HepG2 (cell line): Measurements from ENCODE around the gene PANK4. TPM values are rescaled to one million over a fixed set of nuclear protein-coding genes. Genes with fewer than 3 reads are reported as not detected.

Experiments used
- ATAC-seq: fragments of 200-7000 bp; cut with Tn5 transposase; 3 replicates; pipeline ENCODE4 v1.9.1; 2020; ENCODE audit warnings: mild to moderate bottlenecking, moderate library complexity
- BruUV-seq: library from RNA; stranded (reverse); fragments of 400-500 nt; replicated peaks from 2 replicates; lab custom pipeline; 2021; lab: Mats Ljungman, UMichigan
- CTCF ChIA-PET: fragments of 300-600 bp; formaldehyde crosslinking; extraction: SDS; loops from one replicate; lab custom pipeline; 2021; ENCODE audit warnings: low total read pairs, inconsistent platforms, low intra/inter-chr PET ratio; lab: Yijun Ruan, JAX
- POLR2A ChIA-PET: fragments of 350-600 bp; sonication (Branson Sonifier 250); formaldehyde crosslinking; loops from one replicate; lab custom pipeline; 2020; ENCODE audit warnings: antibody characterized with exemption, inconsistent platforms; lab: Yijun Ruan, JAX
- DNase-seq: peaks from one replicate; pipeline ENCODE4 v3.0.0-alpha.2; 2015; ENCODE audit warnings: low spot score
- FAIRE-seq: peaks from 3 replicates; lab custom pipeline; 2011; peaks lifted over from hg19 to GRCh38; lab: Jason Lieb, UNC
- H2AFZ ChIP-seq: one replicate; pipeline ENCODE4 v1.6.1; 2011; ENCODE audit warnings: low read length, inconsistent platforms
- H3K27ac ChIP-seq: fragments of 300-600 bp; 3 replicates; pipeline ENCODE4 v1.8.0; 2011; ENCODE audit warnings: mixed run types, mild to moderate bottlenecking, mixed read lengths, low read length, inconsistent platforms; ENCODE audit not compliant: insufficient read depth; ENCODE audit errors: extremely low read length
- H3K27me3 ChIP-seq, 2 experiments: fragments of 200-600 bp in 1 of 2; 2 replicates in 1 of 2; 3 replicates in 1 of 2; pipeline versions ENCODE4 v1.6.0 to v1.8.0; 2011; ENCODE audit warnings: low read length in 2 of 2, mild to moderate bottlenecking in 2 of 2, moderate library complexity in 2 of 2, inconsistent platforms in 1 of 2; ENCODE audit not compliant: insufficient read depth in 2 of 2, control insufficient read depth in 1 of 2
- H3K36me3 ChIP-seq, 2 experiments: fragments of 200-600 bp in 1 of 2; replicated peaks in 1 of 2; 2 replicates in 1 of 2; 3 replicates in 1 of 2; pipeline versions ENCODE4 v1.5.1 to v1.8.0; 2011; ENCODE audit warnings: low read length in 2 of 2, inconsistent platforms in 1 of 2; ENCODE audit not compliant: insufficient read depth in 2 of 2, control insufficient read depth in 1 of 2
- H3K4me1 ChIP-seq: 2 replicates; pipeline ENCODE4 v1.5.1; 2012; ENCODE audit warnings: low read length, inconsistent platforms; ENCODE audit not compliant: insufficient read depth
- H3K4me2 ChIP-seq: 2 replicates; pipeline ENCODE4 v1.6.0; 2011; ENCODE audit warnings: low read depth, low read length, inconsistent platforms
- H3K4me3 ChIP-seq, 3 experiments: fragments of 200-600 bp in 1 of 3; sonication (generic), shearing (Covaris generic) in 1 of 3; replicated peaks in 1 of 3; 2 replicates each; pipeline ENCODE4 v1.5.1; 2011 to 2016; ENCODE audit warnings: low read length in 3 of 3, inconsistent platforms in 2 of 3, low read depth in 2 of 3, mild to moderate bottlenecking in 2 of 3, control low read depth in 1 of 3, mixed read lengths in 1 of 3; ENCODE audit not compliant: insufficient read depth in 1 of 3
- H3K79me2 ChIP-seq: one replicate; pipeline ENCODE4 v1.6.1; 2011; ENCODE audit warnings: low read length, inconsistent platforms; ENCODE audit not compliant: insufficient read depth
- H3K9ac ChIP-seq: 2 replicates; pipeline ENCODE4 v1.6.0; 2011; ENCODE audit warnings: mild to moderate bottlenecking, low read depth, low read length, inconsistent platforms; ENCODE audit not compliant: insufficient read depth
- H3K9me3 ChIP-seq: 2 replicates; pipeline ENCODE4 v1.5.1; 2012; ENCODE audit warnings: mild to moderate bottlenecking, low read length
- H4K20me1 ChIP-seq: 2 replicates; pipeline ENCODE4 v1.6.0; 2011; ENCODE audit warnings: inconsistent platforms, mild to moderate bottlenecking, low read length, moderate library complexity; ENCODE audit not compliant: insufficient read depth
- NCOA1 ChIP-seq: sonication (generic); formaldehyde crosslinking; IDR thresholded peaks from 2 replicates; pipeline ENCODE4 v1.9.0; 2021; ENCODE audit warnings: missing genetic modification reagents
- PHF20 ChIP-seq: sonication (generic); formaldehyde crosslinking; IDR thresholded peaks from 2 replicates; pipeline ENCODE4 v1.5.0; 2020; ENCODE audit warnings: mild to moderate bottlenecking, missing genetic modification reagents
- REPIN1 ChIP-seq: sonication (generic); formaldehyde crosslinking; IDR thresholded peaks from 2 replicates; pipeline ENCODE4 v1.8.0; 2022; ENCODE audit warnings: missing genetic modification reagents, low read depth, mild to moderate bottlenecking, borderline replicate concordance
- SP1 ChIP-seq, 2 experiments: fragments of 450-650 bp in 1 of 2; sonication (generic) in 1 of 2; formaldehyde crosslinking in 1 of 2; IDR thresholded peaks; 2 replicates each; pipeline versions ENCODE4 v1.4.0 to v1.6.1; 2016 to 2020; ENCODE audit warnings: missing genetic modification reagents in 1 of 2
- TBP ChIP-seq: sonication (generic); formaldehyde crosslinking; IDR thresholded peaks from 2 replicates; pipeline ENCODE4 v1.5.0; 2020; ENCODE audit warnings: missing genetic modification reagents
- TBX3 ChIP-seq: fragments of 450-650 bp; IDR thresholded peaks from 2 replicates; pipeline ENCODE4 v1.6.1; 2017; ENCODE audit warnings: antibody characterized with exemption, mild to moderate bottlenecking, inconsistent platforms, borderline replicate concordance
- ZFP36L1 ChIP-seq: sonication (generic); formaldehyde crosslinking; IDR thresholded peaks from 2 replicates; pipeline ENCODE4 v1.8.0; 2022; ENCODE audit warnings: mild to moderate bottlenecking, missing genetic modification reagents, moderate library complexity
- ZNF501 ChIP-seq: sonication (generic); formaldehyde crosslinking; IDR thresholded peaks from 2 replicates; pipeline ENCODE4 v1.5.1; 2020; ENCODE audit warnings: mild to moderate bottlenecking, moderate library complexity, missing genetic modification reagents
- ZNF589 ChIP-seq: sonication (generic); formaldehyde crosslinking; conservative IDR thresholded peaks from 2 replicates; pipeline ENCODE4 v1.8.0; 2022; ENCODE audit warnings: mild to moderate bottlenecking, moderate library complexity, missing genetic modification reagents
- WGBS: methylation state at CpG from one replicate; pipeline ENCODE4 v1.1.6; 2017; ENCODE audit warnings: low lambda C conversion rate; 5-methylcytosine and 5-hydroxymethylcytosine counted together
- in situ Hi-C: cut with HindIII; loops from 2 replicates; pipeline ENCODE4 v1.10.0; 2017; ENCODE audit warnings: low pct_unique_long_range_greater_than_20kb; ENCODE audit not compliant: extremely low pct_ligation_motif_present
- intact Hi-C: fragments of 100-400 bp; cut with micrococcal nuclease; formaldehyde crosslinking; loops from one replicate; pipeline ENCODE4 v1.10.0; 2022; ENCODE audit not compliant: unreplicated experiment
- polyA plus RNA-seq, 8 experiments: library from polyadenylated mRNA; depleted of rRNA in 3 of 8; stranded (reverse) in 7 of 8; unstranded in 1 of 8; fragments of >200 nt; fragmentation: Illumina TruSeq in 4 of 8; extraction: Trizol in 4 of 8; gene quantifications; 2 replicates each; pipeline versions ENCODE4 v1.2.1 to v1.2.3, GENCODE V29; 2011 to 2016; ENCODE audit warnings: low read depth in 4 of 8, missing spikeins in 1 of 8, mixed read lengths in 1 of 8; ENCODE audit not compliant: insufficient read depth in 1 of 8
- total RNA-seq, 5 experiments: library from RNA; depleted of rRNA; stranded (reverse); fragments of >200 nt; fragmentation: Illumina TruSeq; extraction: Trizol; gene quantifications; 2 replicates each; pipeline ENCODE4 v1.2.3, GENCODE V29; 2016; ENCODE audit warnings: low read depth in 1 of 5
- TF ChIP-seq, protein P1 (sequence below): sonication (generic); formaldehyde crosslinking; IDR thresholded peaks from 2 replicates; pipeline ENCODE4 v1.5.0; 2020; ENCODE audit warnings: mild to moderate bottlenecking, missing genetic modification reagents, borderline replicate concordance
- TF ChIP-seq, protein P2 (sequence below): IDR thresholded peaks from 2 replicates; pipeline ENCODE4 v1.6.1; 2016; ENCODE audit warnings: mild to moderate bottlenecking, missing biosample characterization, missing genetic modification reagents
- TF ChIP-seq, protein P3 (sequence below): IDR thresholded peaks from 2 replicates; pipeline ENCODE4 v1.6.1; 2012; ENCODE audit warnings: low read depth, low read length, improper control_type of control experiment
- TF ChIP-seq, protein P4 (sequence below): sonication (generic); formaldehyde crosslinking; IDR thresholded peaks from 2 replicates; pipeline ENCODE4 v1.4.0; 2020; ENCODE audit warnings: missing genetic modification reagents

Gene PANK4
- total and polyA plus RNA-seq, 2 of the 13 experiments (the other 11 are each of a cell fraction or from before 2014, with no cell fraction given) = 17.4 to 19.3 TPM

DNA sequence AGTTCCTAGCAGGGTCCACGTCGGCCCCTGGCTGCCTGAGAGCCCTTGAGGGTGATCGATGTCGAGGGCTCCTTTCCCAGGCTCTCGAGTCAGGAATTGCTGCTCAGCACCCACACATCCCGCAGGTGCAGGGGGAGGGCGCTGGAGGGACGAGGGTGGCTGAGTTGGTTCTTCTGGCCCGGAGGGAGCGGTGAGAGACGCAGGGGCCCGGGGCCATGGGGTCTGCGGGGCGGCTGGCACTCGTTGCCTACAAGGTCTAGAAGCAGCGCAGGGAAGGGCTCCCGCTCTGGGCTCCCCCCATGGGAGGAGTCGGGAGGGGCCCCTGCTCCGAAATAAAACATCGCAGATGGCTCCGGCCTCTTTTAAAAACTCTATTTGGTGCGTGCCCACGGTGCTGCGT lies 18.2 kb downstream of the PANK4 start:
- intact Hi-C loops = no loop called here
- no peak for TF ChIP-seq ZNF501
- TF ChIP-seq ZFP36L1 = no peak
- TF ChIP-seq, protein P1, sequence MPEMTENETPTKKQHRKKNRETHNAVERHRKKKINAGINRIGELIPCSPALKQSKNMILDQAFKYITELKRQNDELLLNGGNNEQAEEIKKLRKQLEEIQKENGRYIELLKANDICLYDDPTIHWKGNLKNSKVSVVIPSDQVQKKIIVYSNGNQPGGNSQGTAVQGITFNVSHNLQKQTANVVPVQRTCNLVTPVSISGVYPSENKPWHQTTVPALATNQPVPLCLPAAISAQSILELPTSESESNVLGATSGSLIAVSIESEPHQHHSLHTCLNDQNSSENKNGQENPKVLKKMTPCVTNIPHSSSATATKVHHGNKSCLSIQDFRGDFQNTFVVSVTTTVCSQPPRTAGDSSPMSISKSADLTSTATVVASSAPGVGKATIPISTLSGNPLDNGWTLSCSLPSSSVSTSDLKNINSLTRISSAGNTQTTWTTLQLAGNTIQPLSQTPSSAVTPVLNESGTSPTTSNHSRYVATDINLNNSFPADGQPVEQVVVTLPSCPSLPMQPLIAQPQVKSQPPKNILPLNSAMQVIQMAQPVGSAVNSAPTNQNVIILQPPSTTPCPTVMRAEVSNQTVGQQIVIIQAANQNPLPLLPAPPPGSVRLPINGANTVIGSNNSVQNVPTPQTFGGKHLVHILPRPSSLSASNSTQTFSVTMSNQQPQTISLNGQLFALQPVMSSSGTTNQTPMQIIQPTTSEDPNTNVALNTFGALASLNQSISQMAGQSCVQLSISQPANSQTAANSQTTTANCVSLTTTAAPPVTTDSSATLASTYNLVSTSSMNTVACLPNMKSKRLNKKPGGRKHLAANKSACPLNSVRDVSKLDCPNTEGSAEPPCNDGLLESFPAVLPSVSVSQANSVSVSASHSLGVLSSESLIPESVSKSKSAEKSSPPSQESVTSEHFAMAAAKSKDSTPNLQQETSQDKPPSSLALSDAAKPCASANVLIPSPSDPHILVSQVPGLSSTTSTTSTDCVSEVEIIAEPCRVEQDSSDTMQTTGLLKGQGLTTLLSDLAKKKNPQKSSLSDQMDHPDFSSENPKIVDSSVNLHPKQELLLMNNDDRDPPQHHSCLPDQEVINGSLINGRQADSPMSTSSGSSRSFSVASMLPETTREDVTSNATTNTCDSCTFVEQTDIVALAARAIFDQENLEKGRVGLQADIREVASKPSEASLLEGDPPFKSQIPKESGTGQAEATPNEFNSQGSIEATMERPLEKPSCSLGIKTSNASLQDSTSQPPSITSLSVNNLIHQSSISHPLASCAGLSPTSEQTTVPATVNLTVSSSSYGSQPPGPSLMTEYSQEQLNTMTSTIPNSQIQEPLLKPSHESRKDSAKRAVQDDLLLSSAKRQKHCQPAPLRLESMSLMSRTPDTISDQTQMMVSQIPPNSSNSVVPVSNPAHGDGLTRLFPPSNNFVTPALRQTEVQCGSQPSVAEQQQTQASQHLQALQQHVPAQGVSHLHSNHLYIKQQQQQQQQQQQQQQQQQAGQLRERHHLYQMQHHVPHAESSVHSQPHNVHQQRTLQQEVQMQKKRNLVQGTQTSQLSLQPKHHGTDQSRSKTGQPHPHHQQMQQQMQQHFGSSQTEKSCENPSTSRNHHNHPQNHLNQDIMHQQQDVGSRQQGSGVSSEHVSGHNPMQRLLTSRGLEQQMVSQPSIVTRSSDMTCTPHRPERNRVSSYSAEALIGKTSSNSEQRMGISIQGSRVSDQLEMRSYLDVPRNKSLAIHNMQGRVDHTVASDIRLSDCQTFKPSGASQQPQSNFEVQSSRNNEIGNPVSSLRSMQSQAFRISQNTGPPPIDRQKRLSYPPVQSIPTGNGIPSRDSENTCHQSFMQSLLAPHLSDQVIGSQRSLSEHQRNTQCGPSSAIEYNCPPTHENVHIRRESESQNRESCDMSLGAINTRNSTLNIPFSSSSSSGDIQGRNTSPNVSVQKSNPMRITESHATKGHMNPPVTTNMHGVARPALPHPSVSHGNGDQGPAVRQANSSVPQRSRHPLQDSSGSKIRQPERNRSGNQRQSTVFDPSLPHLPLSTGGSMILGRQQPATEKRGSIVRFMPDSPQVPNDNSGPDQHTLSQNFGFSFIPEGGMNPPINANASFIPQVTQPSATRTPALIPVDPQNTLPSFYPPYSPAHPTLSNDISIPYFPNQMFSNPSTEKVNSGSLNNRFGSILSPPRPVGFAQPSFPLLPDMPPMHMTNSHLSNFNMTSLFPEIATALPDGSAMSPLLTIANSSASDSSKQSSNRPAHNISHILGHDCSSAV (CRISPR knock-in tag) = no peak
- no peak for TF ChIP-seq NCOA1 (CRISPR knock-in tag)
- no peak for TF ChIP-seq REPIN1 (CRISPR knock-in tag)
- TF ChIP-seq, protein P2, sequence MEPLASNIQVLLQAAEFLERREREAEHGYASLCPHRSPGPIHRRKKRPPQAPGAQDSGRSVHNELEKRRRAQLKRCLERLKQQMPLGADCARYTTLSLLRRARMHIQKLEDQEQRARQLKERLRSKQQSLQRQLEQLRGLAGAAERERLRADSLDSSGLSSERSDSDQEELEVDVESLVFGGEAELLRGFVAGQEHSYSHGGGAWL (CRISPR knock-in tag) = no peak
- TF ChIP-seq ZNF589 (CRISPR knock-in tag) = no peak
- no peak for TF ChIP-seq PHF20
- no peak for TF ChIP-seq SP1 (IDR thresholded peaks at IDR 0.05)
- TF ChIP-seq SP1 (CRISPR knock-in tag; IDR thresholded peaks at IDR 0.05) = no peak
- TF ChIP-seq TBX3 = no peak
- TF ChIP-seq, protein P3, sequence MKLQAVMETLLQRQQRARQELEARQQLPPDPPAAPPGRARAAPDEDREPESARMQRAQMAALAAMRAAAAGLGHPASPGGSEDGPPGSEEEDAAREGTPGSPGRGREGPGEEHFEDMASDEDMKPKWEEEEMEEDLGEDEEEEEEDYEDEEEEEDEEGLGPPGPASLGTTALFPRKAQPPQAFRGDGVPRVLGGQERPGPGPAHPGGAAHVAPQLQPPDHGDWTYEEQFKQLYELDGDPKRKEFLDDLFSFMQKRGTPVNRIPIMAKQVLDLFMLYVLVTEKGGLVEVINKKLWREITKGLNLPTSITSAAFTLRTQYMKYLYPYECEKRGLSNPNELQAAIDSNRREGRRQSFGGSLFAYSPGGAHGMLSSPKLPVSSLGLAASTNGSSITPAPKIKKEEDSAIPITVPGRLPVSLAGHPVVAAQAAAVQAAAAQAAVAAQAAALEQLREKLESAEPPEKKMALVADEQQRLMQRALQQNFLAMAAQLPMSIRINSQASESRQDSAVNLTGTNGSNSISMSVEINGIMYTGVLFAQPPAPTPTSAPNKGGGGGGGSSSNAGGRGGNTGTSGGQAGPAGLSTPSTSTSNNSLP = no peak
- no peak for TF ChIP-seq TBP
- TF ChIP-seq, protein P4, sequence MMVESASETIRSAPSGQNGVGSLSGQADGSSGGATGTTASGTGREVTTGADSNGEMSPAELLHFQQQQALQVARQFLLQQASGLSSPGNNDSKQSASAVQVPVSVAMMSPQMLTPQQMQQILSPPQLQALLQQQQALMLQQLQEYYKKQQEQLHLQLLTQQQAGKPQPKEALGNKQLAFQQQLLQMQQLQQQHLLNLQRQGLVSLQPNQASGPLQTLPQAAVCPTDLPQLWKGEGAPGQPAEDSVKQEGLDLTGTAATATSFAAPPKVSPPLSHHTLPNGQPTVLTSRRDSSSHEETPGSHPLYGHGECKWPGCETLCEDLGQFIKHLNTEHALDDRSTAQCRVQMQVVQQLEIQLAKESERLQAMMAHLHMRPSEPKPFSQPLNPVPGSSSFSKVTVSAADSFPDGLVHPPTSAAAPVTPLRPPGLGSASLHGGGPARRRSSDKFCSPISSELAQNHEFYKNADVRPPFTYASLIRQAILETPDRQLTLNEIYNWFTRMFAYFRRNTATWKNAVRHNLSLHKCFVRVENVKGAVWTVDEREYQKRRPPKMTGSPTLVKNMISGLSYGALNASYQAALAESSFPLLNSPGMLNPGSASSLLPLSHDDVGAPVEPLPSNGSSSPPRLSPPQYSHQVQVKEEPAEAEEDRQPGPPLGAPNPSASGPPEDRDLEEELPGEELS (CRISPR knock-in tag) = no peak

More for the DNA sequence above, 18.2 kb downstream of the PANK4 start:
- peaks cover 13 to 31% of the 10 kb centered on the region in 2 experiments for H3K36me3 ChIP-seq
- DNase-seq = no peak
- 98% methylated on average over 20 of the region's 24 CpGs for WGBS
- H3K27ac ChIP-seq = no peak overlapping the region
- H3K79me2 ChIP-seq = no peaks in the 10 kb centered on the region
- H3K9me3 ChIP-seq = no peaks in the 10 kb centered on the region
- BruUV-seq = no TSS peak
- in situ Hi-C loops = loop anchor here (25.0 kb wide), 1 partner anchor 321 kb away; the partner anchor contains the start of gene FAAP20
- no peak overlapping the region for H3K9ac ChIP-seq
- no peak overlapping the region for H3K4me3 ChIP-seq
- H2AFZ ChIP-seq = no peak overlapping the region
- no peak overlapping the region for H3K4me2 ChIP-seq
- ChIA-PET CTCF (no interaction called here), POLR2A (no interaction called here)
- ATAC-seq = no peak
- peaks cover 10 to 25% of the 10 kb centered on the region in 2 experiments for H3K27me3 ChIP-seq
- no peaks in the 10 kb centered on the region for H4K20me1 ChIP-seq
- no peaks in the 10 kb centered on the region for H3K4me1 ChIP-seq
- no peak for FAIRE-seq
